CD4-positive, alpha-beta T cell treated with Interleukin-17A for 4 hours (primary cell): ENCODE measurements around the gene SLC16A3.
"Not testable (repeated sequence)": the region's sequence is repeated elsewhere in the genome, so short reads cannot be mapped to it uniquely, and the experiment has no call there.

Experiments used
- DNase-seq: peaks from one replicate; pipeline ENCODE4 v3.0.0-alpha.2; 2020; ENCODE audit warnings: mixed read lengths

The SLC16A3 gene

DNA sequence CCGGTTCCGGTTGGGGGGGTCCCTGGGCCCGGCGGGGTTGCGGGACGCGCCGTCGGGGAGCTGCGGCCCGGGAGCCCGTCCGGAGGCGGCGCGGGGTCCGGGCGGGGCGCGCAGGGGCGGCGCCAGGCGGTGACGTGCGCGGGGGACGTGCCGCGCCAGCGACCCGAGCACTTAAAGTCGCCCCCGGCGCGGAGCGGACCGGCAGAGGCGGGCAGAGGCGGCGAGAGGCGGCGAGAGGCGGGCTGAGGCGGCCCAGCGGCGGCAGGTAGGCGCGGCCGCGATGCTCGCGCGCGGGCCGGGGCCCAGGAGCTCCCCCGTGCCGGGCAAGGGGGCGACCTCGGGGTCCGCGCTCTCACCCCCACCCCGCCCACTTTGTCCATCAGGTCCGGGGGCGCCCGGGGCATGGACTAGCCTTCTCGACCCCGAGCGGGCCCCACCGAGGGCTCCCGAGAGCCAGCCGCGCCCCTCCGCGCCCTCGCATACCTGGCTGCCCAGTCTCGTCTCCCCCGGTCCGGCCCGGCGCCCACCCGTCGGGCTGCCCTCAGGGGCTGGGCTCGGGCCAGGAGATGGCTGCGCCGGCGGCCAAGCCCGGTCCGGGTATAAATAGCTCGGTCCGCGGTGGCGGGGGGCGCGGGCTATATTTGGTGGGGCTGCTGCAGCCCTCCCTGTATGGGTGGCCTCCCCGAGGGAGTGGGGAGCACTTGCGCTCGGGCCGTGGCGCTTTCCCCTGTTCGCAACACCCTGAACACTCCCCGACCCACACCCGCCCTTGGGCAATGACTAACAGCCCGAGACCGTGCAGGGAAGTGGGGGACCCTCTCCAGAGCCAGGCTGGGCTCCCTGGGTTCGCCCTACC lies at the start of gene SLC16A3:
TSS of gene SLC16A3 (plus strand) at position 201 of the 856 bp plus-strand sequence. CDS start 6,967 bp downstream, outside the sequence.
- DNase-seq, result peak; percentile 78

DNA sequence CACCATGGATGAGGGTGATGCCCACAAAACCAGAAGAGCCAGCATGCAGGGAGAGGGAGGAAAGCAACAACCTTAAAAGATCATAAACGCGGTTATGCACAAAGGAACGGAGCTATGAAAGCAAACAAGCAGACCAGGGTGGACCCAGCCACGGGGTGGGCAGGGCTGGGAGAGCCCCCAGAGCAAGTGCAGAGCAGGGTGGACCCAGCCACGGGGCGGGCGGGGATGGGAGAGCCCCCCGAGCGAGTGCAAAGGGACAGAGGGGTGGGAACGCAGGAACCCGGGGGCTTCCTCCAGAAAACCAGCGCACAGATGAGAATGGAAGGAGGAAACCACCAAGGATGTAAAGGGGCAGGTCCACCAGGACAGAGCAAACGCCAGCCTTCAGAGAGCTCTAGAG lies 49.4 kb upstream of the SLC16A3 start:
- DNase-seq, result no peak

DNA sequence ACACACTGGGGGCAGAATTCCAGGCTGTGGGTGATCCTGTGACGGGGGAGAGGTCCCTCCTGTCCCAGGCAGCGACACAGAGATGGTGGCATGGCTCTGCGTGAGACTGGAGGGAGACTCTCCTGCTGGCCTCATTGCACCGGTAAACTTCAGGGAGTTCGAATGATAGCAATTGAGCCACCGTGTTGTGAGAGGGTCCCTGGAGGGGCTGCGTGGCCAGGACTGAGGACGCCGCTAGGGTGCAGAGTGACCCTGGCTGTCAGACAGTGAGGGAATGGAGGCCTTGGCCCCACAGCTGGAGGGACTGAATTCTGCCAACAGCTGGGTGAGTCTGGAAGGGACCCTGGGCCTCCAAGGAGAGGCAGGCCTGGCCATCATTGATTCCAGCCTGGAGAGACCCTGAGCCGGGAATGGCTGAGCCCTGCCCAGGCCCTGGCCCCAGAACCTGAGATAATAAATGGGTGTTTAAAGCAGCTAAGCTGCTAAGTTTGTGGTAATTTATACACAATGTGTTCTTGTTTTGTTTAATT lies 48.8 kb upstream of the SLC16A3 start:
- DNase-seq, result no peak

DNA sequence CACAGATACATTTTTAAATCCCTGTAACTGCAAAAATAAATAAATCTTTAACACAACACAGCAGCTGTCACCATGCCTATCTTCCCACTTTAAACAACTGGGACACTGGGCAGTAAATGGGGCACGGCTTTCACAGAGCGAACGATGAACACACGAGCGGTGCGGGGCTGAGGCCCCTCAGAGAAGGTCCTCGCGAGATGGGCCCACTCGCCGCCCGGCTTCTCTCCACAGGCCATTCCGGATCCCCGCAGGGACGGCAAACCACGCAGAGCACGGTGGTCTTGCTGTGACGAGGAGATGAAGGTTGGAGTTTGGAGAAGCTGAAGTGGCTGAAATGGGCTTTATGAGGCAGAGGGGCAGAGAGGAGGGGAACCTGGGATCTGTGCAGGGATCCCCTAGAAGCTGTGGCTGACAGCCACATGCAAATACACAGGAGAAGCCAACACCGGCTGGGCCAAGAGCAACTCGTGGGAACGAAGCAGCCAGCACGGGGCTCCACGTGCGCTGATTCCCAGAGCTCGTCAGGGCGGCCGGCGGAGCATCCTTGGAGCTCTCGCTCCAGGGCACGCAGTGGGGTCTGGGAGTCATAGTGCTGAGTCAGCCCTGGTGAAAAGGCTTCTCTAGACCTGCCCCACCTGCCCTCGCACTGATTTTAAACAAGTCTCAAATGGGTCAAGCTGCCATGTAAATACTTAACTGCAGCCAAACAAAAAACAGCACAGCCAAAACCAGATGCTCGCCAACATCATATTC lies 47.9 kb upstream of the SLC16A3 start:
- no peak for DNase-seq

DNA sequence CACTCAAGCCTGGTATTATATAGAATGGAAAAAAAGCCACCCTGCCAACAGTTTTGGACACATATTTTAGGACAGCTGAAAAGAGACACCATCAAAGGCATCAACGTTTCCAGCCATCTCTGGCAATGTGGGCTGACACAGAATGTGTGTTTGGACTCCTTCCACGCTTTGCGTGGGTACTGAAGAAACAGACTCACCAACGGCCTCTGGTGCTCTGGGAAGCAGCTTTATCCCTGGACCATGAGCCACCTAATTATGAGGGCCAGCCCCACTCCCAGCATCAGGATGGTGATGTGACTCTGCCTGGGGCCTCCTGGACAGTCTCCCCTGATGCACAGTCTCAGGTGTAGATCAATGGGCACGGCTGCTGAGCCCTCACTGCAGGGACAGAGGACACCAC lies 44.1 kb upstream of the SLC16A3 start:
- DNase-seq, result no peak

DNA sequence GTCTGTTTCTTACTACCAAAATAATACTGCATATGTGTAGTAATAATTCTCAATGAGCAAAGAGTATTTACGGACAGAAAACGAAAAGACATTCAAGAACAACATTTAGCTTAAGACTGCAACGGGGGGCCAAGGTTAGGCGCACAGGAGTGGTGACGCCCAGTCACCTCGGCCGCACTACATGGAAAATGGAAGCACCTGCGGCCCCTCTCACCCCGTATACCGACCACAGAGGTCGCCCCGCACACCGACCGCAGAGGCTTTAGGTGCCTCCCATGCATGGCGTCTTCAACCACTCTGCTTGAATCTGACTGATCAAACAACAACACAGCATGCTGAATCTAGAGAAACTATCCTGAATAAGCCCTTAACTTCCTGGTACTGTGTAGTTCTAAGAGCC lies 42.6 kb upstream of the SLC16A3 start:
- DNase-seq, result no peak

DNA sequence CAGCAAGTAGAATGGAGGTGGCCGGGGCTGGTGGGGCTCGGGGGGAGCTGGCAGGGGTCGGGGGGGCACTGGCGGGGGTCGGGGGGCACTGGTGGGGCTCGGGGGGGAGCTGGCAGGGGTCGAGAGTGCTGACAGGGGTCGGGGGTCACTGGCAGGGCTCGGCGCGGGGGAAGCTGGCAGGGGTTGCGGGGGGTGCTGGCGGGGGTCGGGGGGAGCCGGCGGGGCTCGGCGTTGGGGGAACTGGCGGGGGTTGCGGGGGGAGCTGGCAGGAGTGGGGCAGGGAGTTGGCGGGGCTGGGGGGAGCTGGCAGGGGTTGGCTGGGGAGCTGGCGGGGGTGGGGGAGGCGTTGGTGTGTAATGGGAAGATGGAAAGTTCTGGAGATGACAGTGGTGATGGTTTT lies 41.3 kb upstream of the SLC16A3 start:
- no peak for DNase-seq

DNA sequence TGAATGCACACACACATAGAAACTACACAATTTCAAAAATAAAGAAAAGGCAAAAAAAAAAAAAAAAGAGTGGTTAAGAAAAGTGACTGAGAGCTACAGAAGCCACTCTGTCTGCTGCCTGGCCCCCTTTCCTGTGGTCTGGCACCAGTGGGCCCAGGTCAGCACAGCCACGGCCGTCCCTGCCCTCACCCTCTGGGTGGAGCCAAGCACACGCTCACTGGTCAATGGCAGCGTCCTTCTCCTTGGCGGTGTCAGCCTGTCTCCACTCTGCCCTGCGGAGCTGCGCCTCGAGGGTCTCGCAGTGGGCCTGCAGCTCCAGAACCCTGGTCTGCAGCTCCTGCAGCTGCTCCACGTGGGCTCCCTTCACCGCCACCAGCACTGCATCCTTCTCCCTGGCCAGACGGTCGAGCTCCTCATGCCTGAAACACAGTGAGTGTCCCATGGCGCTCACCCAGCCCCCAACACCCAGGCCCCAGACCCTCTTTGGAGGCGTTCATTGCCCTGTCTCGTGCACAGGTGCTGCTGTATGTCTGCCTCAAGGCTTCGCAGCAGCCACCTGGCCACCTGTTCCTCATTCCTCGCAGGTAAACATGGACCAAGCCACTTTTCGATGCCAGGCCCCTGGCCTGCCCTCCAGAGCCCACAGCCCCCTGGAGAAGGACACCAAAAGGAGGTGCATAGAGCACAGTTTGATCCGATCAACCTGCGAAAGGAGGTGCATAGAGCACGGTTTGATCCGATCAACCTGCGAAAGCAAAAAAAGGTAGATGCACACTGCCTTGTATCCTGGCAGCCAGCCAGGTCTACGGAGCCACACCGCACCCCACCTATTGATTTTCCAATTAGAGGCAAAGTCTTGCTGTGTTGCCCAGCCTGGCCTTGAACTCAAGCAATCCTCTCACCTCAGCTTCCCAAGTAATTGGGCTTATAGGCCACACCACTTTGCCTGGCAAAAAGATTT lies 40.6 kb upstream of the SLC16A3 start:
- DNase-seq, result no peak

DNA sequence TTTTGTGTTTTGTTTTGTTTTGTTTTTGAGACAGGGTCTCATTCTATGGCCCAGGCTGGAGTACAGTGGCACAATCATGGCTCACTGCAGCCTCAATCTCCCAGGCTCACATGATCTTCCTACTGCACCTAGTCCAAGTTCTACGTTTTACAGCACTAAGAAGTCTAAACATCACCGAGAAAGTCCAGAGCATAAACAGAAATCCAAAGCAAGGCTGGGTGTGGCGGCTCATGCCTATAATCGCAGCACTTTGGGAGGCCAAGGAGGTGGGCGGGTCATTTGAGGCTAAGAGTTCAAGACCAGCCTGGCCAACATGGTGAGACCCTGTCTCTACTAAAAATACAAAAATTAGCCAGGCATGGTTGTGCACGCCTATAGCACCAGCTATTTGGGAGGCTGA lies 35.8 kb upstream of the SLC16A3 start:
- DNase-seq, result not testable (repeated sequence)

DNA sequence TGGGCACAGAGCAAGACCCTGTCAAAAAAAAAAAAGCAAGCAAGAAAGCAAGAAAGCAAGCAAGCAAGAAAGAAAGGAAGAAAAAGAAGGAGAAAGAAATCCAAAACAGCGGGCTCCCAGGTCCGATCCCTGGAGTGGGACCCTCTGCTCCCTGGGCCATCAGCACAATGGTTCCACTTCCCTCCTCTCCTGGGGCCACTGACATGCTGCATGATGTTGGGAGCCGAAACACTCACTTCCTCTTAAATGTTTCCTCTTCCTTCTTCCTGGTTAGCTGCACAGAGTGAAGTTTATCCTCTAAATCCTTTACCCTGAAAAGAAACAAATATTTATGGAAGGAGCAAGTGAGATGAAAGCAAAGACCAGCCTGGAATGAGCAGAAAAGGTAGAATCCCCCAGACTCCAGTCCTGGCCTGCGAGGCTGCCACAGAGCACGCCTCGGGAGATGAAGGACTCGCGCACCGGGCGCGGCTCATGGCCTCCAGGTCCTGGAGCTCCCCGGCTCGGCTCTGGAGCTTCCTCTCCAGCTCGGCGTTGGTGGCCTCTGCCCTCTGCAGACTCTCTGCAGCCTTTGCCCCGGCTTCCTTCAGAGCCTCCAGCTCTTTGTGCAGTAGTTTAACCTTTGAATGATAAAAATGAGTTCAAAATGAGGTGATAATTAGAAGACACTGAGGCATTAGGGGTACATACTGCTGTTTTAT lies 35.2 kb upstream of the SLC16A3 start:
- no peak for DNase-seq

DNA sequence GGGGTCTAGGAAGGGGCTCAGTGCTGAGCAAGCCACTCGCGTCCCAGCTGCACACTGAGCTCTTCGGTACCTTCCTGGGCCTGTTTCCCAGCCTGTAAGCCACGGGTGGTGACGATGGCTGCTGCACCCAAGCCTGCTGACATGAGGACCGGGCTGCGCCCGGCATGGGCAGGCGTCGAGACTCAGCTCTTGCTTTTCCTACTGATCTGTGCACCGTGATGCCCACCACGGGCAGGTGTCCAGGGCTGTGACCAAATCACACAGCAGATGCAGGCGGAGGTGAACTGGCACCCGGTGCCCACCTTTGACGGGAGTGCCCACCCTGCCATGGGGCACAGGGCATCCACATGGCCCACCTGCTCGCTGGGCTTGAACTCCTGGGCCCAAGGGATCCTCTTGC lies 34.1 kb upstream of the SLC16A3 start:
- DNase-seq, result no peak

DNA sequence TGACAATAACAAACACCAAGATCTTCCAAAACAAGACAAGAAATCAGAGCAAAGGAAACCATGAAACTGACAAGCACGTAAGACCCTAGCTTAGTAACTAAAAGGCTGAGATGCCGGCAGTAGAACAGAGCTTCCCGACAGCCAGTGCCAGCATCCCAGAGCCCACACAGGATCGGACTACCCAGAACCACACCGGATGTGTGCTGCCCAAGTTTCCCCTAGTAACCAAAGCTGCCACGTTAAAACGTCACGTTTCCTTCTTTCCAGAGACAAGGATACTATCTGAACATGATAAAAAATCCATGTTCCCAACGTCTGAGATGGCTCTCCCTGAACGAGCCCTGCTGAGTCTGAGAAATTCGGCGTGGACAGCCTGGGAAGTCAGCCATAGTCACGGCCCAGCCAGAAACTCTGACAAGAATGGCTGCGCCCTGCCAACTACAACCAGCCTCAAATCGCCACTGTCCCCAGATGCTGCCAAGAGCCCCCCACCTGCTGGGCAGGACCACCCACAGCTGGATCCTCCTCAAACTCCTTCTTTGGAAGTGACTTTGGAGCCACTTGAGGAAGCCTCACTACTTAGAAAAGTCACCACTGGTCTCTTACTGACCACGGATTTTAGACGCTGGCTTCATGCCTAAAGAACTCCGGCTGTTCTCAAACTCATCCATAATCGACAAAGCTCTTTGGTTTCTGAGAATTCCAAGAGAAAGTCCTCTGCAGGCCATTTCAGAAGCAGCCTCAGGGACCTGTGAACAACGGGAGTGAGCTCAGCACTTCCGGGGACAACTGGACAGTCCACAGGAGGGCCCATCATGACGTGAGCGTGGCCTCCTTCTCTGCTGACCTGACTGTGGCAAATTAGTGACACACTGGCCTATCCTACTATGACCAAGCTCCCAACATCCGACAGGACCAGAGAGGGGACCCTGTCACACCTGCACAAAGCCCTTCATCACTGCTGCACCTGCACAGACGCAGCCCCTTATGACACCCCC lies 32.9 kb upstream of the SLC16A3 start:
- no peak for DNase-seq

DNA sequence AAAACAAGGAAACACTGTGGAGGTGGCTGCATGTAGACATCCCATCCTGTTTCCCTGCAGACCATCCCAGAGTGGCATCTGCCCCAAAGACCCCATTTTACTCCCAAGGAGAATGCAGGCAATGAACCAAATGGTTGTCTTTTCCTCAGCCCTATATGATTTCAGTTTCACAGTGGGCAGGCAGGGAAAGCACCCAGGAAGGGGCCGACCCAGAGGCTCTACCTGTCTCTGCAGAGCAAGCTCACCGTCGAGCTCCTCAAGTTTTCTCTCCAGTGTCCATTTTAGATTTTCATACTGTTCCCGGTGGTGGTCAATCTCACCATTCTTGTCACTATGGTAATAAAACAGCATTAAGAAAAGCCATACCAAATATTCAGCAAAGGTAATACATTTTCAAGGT lies 30.8 kb upstream of the SLC16A3 start:
- DNase-seq, result peak; percentile 22

DNA sequence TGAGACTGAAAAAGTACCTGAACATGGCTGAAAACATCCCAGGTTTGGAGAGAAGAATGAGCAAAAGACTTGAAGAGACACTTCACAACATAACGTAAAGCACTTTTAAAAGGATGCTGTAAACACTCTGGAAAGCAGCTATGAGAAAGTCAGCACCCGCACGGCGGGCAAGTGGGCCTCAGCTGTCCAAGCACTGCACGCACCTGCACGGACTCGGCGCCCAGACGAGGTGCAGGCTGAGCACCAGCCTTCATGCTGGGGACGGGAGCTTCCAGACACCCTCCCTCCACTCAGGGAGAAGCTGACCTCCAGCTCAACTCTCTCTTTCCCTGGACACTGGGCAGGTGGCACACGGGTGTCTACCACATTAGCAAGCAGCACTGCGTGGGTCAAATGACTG lies 29.3 kb upstream of the SLC16A3 start:
- DNase-seq, result no peak

DNA sequence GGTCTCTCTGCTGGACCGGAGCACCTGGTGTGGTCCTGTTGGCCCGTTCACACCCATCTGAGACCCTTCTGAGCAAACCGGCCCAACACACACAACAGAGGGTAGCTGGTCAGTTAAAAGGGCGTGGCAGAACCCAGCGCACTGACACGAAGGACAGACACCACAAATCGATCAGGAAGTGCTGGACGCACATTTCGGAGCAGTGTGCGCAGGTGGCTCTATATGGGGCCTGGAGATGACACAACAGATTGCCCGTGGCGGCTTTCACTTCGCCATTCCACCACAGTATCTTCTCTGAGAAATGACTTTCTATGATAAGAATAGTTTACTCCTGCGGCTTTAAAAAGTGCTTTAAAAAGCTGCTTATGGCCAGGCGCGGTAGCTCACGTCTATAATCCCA lies 28.7 kb upstream of the SLC16A3 start:
- DNase-seq, result no peak

DNA sequence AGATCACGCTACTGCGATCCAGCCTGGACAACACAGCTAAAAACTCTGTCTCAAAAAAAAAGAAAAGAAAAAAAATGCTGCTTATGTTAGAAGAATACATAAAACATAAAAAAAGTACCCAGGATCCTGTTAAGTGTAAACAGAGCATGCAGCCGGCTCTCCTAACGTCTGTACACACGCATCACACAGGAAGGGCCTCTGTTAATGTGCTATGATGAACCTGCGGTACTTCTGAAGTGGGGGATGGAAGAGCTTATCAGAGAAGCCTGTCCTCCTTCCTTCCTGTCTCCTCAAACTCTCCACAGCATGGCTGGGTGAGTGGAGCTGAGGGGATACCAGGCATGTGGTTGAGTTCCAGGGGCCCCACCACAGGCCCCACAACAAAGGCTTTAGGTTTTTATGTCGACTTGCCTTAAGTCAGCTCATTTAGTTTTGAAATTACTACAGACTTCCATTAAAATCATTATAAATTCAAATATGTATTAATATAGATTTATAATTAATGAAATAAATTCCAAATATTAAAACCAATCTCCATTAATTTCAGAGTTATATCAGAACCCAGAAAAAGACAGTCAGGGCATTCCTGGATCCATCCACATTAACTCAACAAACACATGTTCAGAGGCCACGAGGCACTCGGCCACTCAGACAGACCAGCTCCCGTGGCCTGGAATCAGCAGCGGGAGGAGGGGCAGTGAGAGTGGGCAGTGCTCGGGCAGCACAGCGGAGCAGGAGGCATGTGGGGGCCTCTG lies 27.9 kb upstream of the SLC16A3 start:
- DNase-seq, result peak; percentile 74

DNA sequence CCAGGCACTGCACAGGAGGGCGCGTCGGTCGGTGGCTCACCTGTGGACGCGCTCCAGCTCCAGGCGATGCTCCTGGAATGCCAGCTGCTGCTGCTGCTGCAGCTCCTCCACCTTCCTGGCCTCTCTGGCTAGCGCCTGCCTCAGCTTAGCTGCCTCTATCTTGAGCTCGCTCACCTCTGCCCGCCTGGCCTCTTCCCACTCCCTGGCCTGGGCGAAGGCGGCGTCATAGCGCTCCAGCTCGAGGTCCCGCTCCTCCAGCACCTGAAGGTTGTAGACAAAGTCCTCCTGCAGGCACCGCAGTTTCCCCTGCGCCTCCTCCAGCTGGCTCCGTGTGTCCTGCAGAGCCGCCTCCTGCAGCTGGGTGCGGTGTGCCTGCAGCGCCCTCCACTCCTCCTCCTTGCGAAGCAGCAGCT lies 27.3 kb upstream of the SLC16A3 start:
- DNase-seq, result peak; percentile 18

DNA sequence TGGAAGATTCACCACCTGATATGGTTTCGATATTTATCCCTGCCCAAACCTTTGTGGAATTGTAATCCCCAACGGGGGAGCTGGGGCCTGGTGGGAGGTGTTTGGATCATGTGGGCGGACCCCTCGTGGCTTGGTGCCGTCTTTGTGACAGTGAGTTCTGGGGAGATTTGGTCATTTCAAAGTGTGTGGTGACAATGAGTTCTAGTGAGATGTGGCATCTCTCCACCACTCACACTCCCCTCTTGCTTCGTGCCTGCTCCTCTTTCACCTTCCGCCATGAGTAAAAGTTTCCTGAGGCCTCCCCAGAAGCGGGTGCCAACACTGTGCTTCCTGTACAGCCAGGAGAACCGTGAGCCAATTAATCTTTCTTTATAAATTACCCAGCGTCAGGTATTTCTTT lies 25.9 kb upstream of the SLC16A3 start:
- DNase-seq, result no peak

DNA sequence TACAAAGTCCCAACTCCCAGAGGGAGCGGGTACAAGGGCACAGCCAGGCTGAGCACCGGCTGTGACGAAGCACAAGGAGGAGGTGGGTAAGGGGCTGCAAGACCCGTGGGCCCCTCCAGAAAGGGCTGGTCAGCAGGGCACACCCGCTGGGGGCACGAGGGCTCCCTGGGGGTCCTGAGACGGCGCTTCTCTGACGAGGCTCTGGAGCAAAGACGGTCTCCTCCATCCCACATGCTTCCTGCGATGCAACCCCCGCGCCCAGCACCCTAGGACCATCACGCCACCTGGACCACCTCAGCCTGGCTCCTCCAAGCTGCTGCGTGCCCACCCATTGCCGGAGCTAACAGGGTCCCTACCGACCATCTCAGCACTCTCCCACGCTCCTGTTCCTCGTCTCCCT lies 24.9 kb upstream of the SLC16A3 start:
- no peak for DNase-seq
